Fibroblast of pulmonary artery (primary cell): ENCODE data around the gene RMI1.
"Not testable (repeated sequence)": the region's sequence is repeated elsewhere in the genome, so short reads cannot be mapped to it uniquely, and the experiment has no call there.

Experiments
- DNase-seq: peaks from one replicate; pipeline ENCODE4 v3.0.0-alpha.2; 2010; ENCODE audit warnings: low read depth
- H3K4me3 ChIP-seq: replicated peaks from 2 replicates; pipeline ENCODE4 v1.5.1; 2011; ENCODE audit warnings: low read depth, mild to moderate bottlenecking, control low read depth, low read length, moderate library complexity
- CTCF ChIP-seq: IDR thresholded peaks from 2 replicates; pipeline ENCODE4 v1.5.1; 2011; ENCODE audit warnings: mild to moderate bottlenecking, control low read depth, low read length, inconsistent platforms; ENCODE audit errors: missing control alignments

Gene RMI1

GRCh38 chr9:84001621-84002020, 21.0 kb downstream of the RMI1 start:
- H3K4me3 ChIP-seq: no peak overlapping the region
- no peak for TF ChIP-seq CTCF
- DNase-seq: no peak

- H3K4me3 ChIP-seq: peak overlapping the region; percentile 19
- peak; percentile 31 for DNase-seq
- no peak for TF ChIP-seq CTCF
These were observed 21.7 kb downstream of the RMI1 start for GRCh38 chr9:84002344-84002743.

- no peak for DNase-seq
- no peak overlapping the region for H3K4me3 ChIP-seq
- TF ChIP-seq CTCF: no peak
These were observed 22.6 kb downstream of the RMI1 start for GRCh38 chr9:84003246-84003645.

GRCh38 chr9:84007662-84008061, 27.1 kb downstream of the RMI1 start:
- DNase-seq: no peak
- no peak for TF ChIP-seq CTCF
- H3K4me3 ChIP-seq: no peak overlapping the region

- no peak overlapping the region for H3K4me3 ChIP-seq
- TF ChIP-seq CTCF: no peak
These were observed 43.5 kb downstream of the RMI1 start for GRCh38 chr9:84024041-84024575.

GRCh38 chr9:84027201-84027600, 46.6 kb downstream of the RMI1 start:
- H3K4me3 ChIP-seq: no peak overlapping the region
- TF ChIP-seq CTCF: no peak
- DNase-seq: no peak

More at GRCh38 chr9:84024041-84024575, 43.5 kb downstream of the RMI1 start:
- DNase-seq: no peak

GRCh38 chr9:84031534-84031933, 50.9 kb downstream of the RMI1 start:
- no peak for DNase-seq
- no peak for TF ChIP-seq CTCF
- H3K4me3 ChIP-seq: no peak overlapping the region

- H3K4me3 ChIP-seq, DNase-seq: not testable (repeated sequence)
These were observed 61.3 kb downstream of the RMI1 start for GRCh38 chr9:84041857-84042256.
